Sigmoid colon (tissue), 7 donors: ENCODE measurements around the gene DDR2. TPM values are rescaled to one million over a fixed set of nuclear protein-coding genes. Genes with fewer than 3 reads are reported as not detected.

Experiments used
- DNase-seq: peaks from one replicate; pipeline ENCODE4 v3.0.0-alpha.2; 2019
- H3K27ac ChIP-seq, 4 donors: fragments of 200-600 bp; sonication (generic); one replicate each; pipeline ENCODE4 v1.5.1; 2016 to 2019; ENCODE audit warnings: mild to moderate bottlenecking in 1 of 4
- H3K27me3 ChIP-seq, 3 donors: fragments of 200-600 bp; sonication (generic); one replicate each; pipeline ENCODE4 v1.5.1; 2019; ENCODE audit warnings: mild to moderate bottlenecking in 1 of 3
- H3K36me3 ChIP-seq, 4 donors: fragments of 200-600 bp; sonication (generic); one replicate each; pipeline ENCODE4 v1.5.1; 2016 to 2019
- H3K4me1 ChIP-seq, 4 donors: fragments of 200-600 bp; sonication (generic); one replicate each; pipeline ENCODE4 v1.5.1; 2017 to 2019
- H3K4me3 ChIP-seq, 4 donors: fragments of 200-600 bp; sonication (generic); one replicate each; pipeline ENCODE4 v1.5.1; 2017 to 2019; ENCODE audit warnings: mild to moderate bottlenecking in 2 of 4, moderate library complexity in 1 of 4
- H3K9me3 ChIP-seq, 4 donors: fragments of 200-600 bp in 3 of 4; sonication (generic) in 3 of 4; one replicate each; pipeline versions ENCODE4 v1.5.1 to v1.6.1; 2013 to 2019
- CTCF ChIP-seq, 4 experiments: fragments of 450-650 bp in 3 of 4; fragments of 200-600 bp in 1 of 4; IDR thresholded peaks; one replicate each; pipeline ENCODE4 v1.5.1; 2016 to 2019; ENCODE audit warnings: antibody characterized with exemption in 4 of 4, mild to moderate bottlenecking in 3 of 4, moderate library complexity in 2 of 4
- EP300 ChIP-seq, 4 donors: sonication (generic); formaldehyde crosslinking; IDR thresholded peaks; one replicate each; pipeline ENCODE4 v1.6.1; 2017; ENCODE audit warnings: antibody characterized with exemption in 4 of 4
- POLR2A ChIP-seq, 2 donors: fragments of 450-650 bp; IDR thresholded peaks; one replicate each; pipeline ENCODE4 v1.6.1; 2016; ENCODE audit warnings: antibody characterized with exemption in 2 of 2, mild to moderate bottlenecking in 2 of 2, moderate library complexity in 2 of 2
- POLR2AphosphoS5 ChIP-seq, 4 donors: sonication (generic); formaldehyde crosslinking; IDR thresholded peaks; one replicate each; pipeline ENCODE4 v1.6.1; 2017; ENCODE audit warnings: antibody characterized with exemption in 4 of 4
- WGBS, 2 donors: extraction: QIAGEN DNeasy Blood & Tissue Kit; methylation state at CpG; one replicate each; pipeline ENCODE4 v1.1.7; 2013; 5-methylcytosine and 5-hydroxymethylcytosine counted together
- intact Hi-C: fragments of 100-400 bp; cut with DNase I; formaldehyde crosslinking; loops from one replicate; pipeline ENCODE4 v1.15.1; 2023
- polyA plus RNA-seq, 3 donors: library from polyadenylated mRNA; stranded (reverse); fragments of 200-250 nt; gene quantifications; one replicate each; pipeline ENCODE4 v1.2.3, GENCODE V29; 2013
- total RNA-seq, 4 donors: library from RNA; depleted of rRNA; stranded (reverse); fragments of >200 nt; gene quantifications; one replicate each; pipeline ENCODE4 v1.1.0, GENCODE V29; 2016
- donor health status: healthy with polysubstance abuse.
- donor health status: Bipolar disorder and iron deficiency.
- donor health status: healthy.

DDR2 gene
- total and polyA plus RNA-seq, 7 donors = 3.5 to 236 (median 150) TPM

GRCh38 chr1:162671664-162672410 lies 39.6 kb downstream of the DDR2 start:
- WGBS, 2 donors = 60 to 64% methylated on average over 5 of the region's 5 CpGs
- Histone ChIP-seq H3K36me3 (no peaks in the 10 kb centered on the region), H3K27me3 (no peaks in the 10 kb centered on the region), H3K4me1 (peaks cover 0 to 70% (median 59%) of the 10 kb centered on the region in 4 donors), H3K9me3 (no peaks in the 10 kb centered on the region), H3K27ac (peak overlapping the region; percentile 68 to 85 (median 78)), H3K4me3 (no peak overlapping the region)
- intact Hi-C loops = loop anchor here (10.0 kb wide), 1 partner anchor 63 kb away; no protein-coding TSS in a partner anchor
- DNase-seq = no peak
- TF ChIP-seq POLR2A (IDR thresholded peaks at IDR 0.05) = no peak
- TF ChIP-seq EP300 (IDR thresholded peaks at IDR 0.05) = no peak
- TF ChIP-seq CTCF (IDR thresholded peaks at IDR 0.05) = no peak
- no peak for TF ChIP-seq POLR2AphosphoS5 (IDR thresholded peaks at IDR 0.05)

- H3K36me3 ChIP-seq = no peaks in the 10 kb centered on the region
- H3K4me1 ChIP-seq = peaks cover 0 to 79% (median 68%) of the 10 kb centered on the region in 4 donors
- H3K9me3 ChIP-seq = no peaks in the 10 kb centered on the region
- peak overlapping the region; percentile 68 to 85 (median 78) for H3K27ac ChIP-seq
- 88% methylated on average over 3 of the region's 3 CpGs for WGBS, 2 donors
- no peaks in the 10 kb centered on the region for H3K27me3 ChIP-seq
- no peak for TF ChIP-seq EP300 (IDR thresholded peaks at IDR 0.05)
- no peak for TF ChIP-seq POLR2A (IDR thresholded peaks at IDR 0.05)
- peak in 1 of 4 donors; percentile 49 for TF ChIP-seq POLR2AphosphoS5 (IDR thresholded peaks at IDR 0.05)
- no peak for TF ChIP-seq CTCF (IDR thresholded peaks at IDR 0.05)
- no peak overlapping the region for H3K4me3 ChIP-seq
- intact Hi-C loops = loop anchor here (10.0 kb wide), 1 partner anchor 62 kb away; no protein-coding TSS in a partner anchor
- no peak for DNase-seq
Observed at GRCh38 chr1:162672622-162673260, 40.5 kb downstream of the DDR2 start.

- Histone ChIP-seq H3K9me3 (no peaks in the 10 kb centered on the region), H3K4me3 (no peak overlapping the region), H3K36me3 (no peaks in the 10 kb centered on the region), H3K27ac (peak overlapping the region; percentile 68 to 85 (median 78)), H3K4me1 (peaks cover 0 to 93% (median 80%) of the 10 kb centered on the region in 4 donors), H3K27me3 (no peaks in the 10 kb centered on the region)
- 83 to 90% methylated on average over 2 of the region's 2 CpGs for WGBS, 2 donors
- TF ChIP-seq CTCF (IDR thresholded peaks at IDR 0.05) (no peak), POLR2A (IDR thresholded peaks at IDR 0.05) (no peak), POLR2AphosphoS5 (IDR thresholded peaks at IDR 0.05) (no peak), EP300 (IDR thresholded peaks at IDR 0.05) (no peak)
- intact Hi-C loops = loop anchor here (10.0 kb wide), 1 partner anchor 61 kb away; no protein-coding TSS in a partner anchor
- DNase-seq = no peak
Observed at GRCh38 chr1:162674034-162674608, 41.9 kb downstream of the DDR2 start.

- H3K27ac ChIP-seq = peak overlapping the region; percentile 77 to 85 (median 80)
- peak; percentile 18 to 86 (median 27) for TF ChIP-seq POLR2AphosphoS5 (IDR thresholded peaks at IDR 0.05)
- TF ChIP-seq EP300 (IDR thresholded peaks at IDR 0.05) = peak in 2 of 4 donors; percentile 71 to 91
- no peak for TF ChIP-seq POLR2A (IDR thresholded peaks at IDR 0.05)
- intact Hi-C loops = loop anchor here (10.0 kb wide), 1 partner anchor 59 kb away; no protein-coding TSS in a partner anchor
- peak; percentile 81 for DNase-seq
- 56 to 70% methylated on average over 2 of the region's 2 CpGs for WGBS, 2 donors
- H3K27me3 ChIP-seq = no peaks in the 10 kb centered on the region
- H3K36me3 ChIP-seq = no peaks in the 10 kb centered on the region
- no peaks in the 10 kb centered on the region for H3K9me3 ChIP-seq
- H3K4me1 ChIP-seq = peaks cover 0 to 91% (median 79%) of the 10 kb centered on the region in 4 donors
- H3K4me3 ChIP-seq = no peak overlapping the region
Observed at GRCh38 chr1:162676087-162676486, 43.8 kb downstream of the DDR2 start.
